Fibroblast of peridontal ligament (primary cell): ENCODE data around the gene PLXNC1.

Experiments used
- DNase-seq: peaks from one replicate; pipeline ENCODE4 v3.0.0-alpha.2; 2010; ENCODE audit errors: extremely low read depth

Gene PLXNC1

GRCh38 chr12:94340573-94340972, 192.2 kb downstream of the PLXNC1 start:
- DNase-seq = no peak

GRCh38 chr12:94353130-94353529, 204.8 kb downstream of the PLXNC1 start:
- no peak for DNase-seq
